Natural killer cell treated with Interleukin-12 subunit alpha and Interleukin-12 subunit beta and Interleukin-15 and Interleukin-18, amount 100 ng/mL, for 72 hours (primary cell): Measurements from ENCODE around the gene KATNB1. TPM values are rescaled to one million over a fixed set of nuclear protein-coding genes. Genes with fewer than 3 reads are reported as not detected.

Experiments
- ATAC-seq, 2 donors: fragments of 150-1000 bp; cut with Tn5 transposase in 1 of 2; sonication (Bioruptor Pico), chemical (Tn5 transposase) in 1 of 2; 2 replicates each; pipeline ENCODE4 v1.10.0; 2021
- DNase-seq: peaks from one replicate; pipeline ENCODE4 v3.0.0; 2022; ENCODE audit warnings: low spot score
- H3K27ac Mint-ChIP-seq, 2 donors: 1 replicate in 1 of 2; 2 replicates in 1 of 2; pipeline ENCODE4 v1.8.0; 2022; ENCODE audit warnings: mixed read lengths in 2 of 2, mild to moderate bottlenecking in 1 of 2, moderate library complexity in 1 of 2
- H3K27me3 Mint-ChIP-seq, 2 donors: 1 replicate in 1 of 2; 2 replicates in 1 of 2; pipeline ENCODE4 v1.8.0; 2022; ENCODE audit warnings: mixed read lengths in 2 of 2
- H3K36me3 Mint-ChIP-seq: one replicate; pipeline ENCODE4 v1.8.0; 2022; ENCODE audit warnings: mixed read lengths
- H3K4me1 Mint-ChIP-seq, 2 donors: 1 replicate in 1 of 2; 2 replicates in 1 of 2; pipeline ENCODE4 v1.8.0; 2022; ENCODE audit warnings: low read depth in 2 of 2, mixed read lengths in 2 of 2, mild to moderate bottlenecking in 1 of 2
- H3K4me3 Mint-ChIP-seq: one replicate; pipeline ENCODE4 v1.8.0; 2022; ENCODE audit warnings: mixed read lengths
- H3K9me3 Mint-ChIP-seq: 2 replicates; pipeline ENCODE4 v1.8.0; 2022; ENCODE audit warnings: mixed read lengths
- total RNA-seq, 2 donors: library from RNA; stranded (reverse); gene quantifications; one replicate each; pipeline ENCODE4 v1.2.3, GENCODE V29; 2022

The KATNB1 gene
- total RNA-seq, 2 donors from 2014 or later = 33.7 to 65.3 TPM

GRCh38 chr16:57756424-57757325, 21.1 kb downstream of the KATNB1 start:
- H3K9me3 Mint-ChIP-seq = no peaks in the 10 kb centered on the region
- no peak overlapping the region for H3K4me3 Mint-ChIP-seq
- H3K27me3 Mint-ChIP-seq = no peaks in the 10 kb centered on the region
- H3K36me3 Mint-ChIP-seq = no peaks in the 10 kb centered on the region
- DNase-seq = no peak
- H3K27ac Mint-ChIP-seq = no peak overlapping the region
- peaks cover 0 to 4% of the 10 kb centered on the region in 2 donors for H3K4me1 Mint-ChIP-seq
- no peak for ATAC-seq

- Mint-ChIP-seq H3K4me3 (no peak overlapping the region), H3K4me1 (peaks cover 0 to 4% of the 10 kb centered on the region in 2 donors), H3K9me3 (no peaks in the 10 kb centered on the region), H3K36me3 (no peaks in the 10 kb centered on the region), H3K27me3 (no peaks in the 10 kb centered on the region), H3K27ac (peak overlapping the region in 1 of 2 donors; percentile 43)
- DNase-seq (peak; percentile 90), ATAC-seq (peak; percentile 91 to 93)
Observed at GRCh38 chr16:57757326-57757786, 21.8 kb downstream of the KATNB1 start.

- DNase-seq = no peak
- H3K27me3 Mint-ChIP-seq = no peaks in the 10 kb centered on the region
- H3K27ac Mint-ChIP-seq = peak overlapping the region in 1 of 2 donors; percentile 43
- H3K36me3 Mint-ChIP-seq = no peaks in the 10 kb centered on the region
- no peak overlapping the region for H3K4me3 Mint-ChIP-seq
- no peaks in the 10 kb centered on the region for H3K9me3 Mint-ChIP-seq
- H3K4me1 Mint-ChIP-seq = peaks cover 0 to 4% of the 10 kb centered on the region in 2 donors
- no peak for ATAC-seq
Observed at GRCh38 chr16:57757883-57758282, 22.3 kb downstream of the KATNB1 start.

- Mint-ChIP-seq H3K27me3 (no peaks in the 10 kb centered on the region), H3K27ac (peak overlapping the region in 1 of 2 donors; percentile 44), H3K4me1 (peaks cover 0 to 6% of the 10 kb centered on the region in 2 donors), H3K36me3 (no peaks in the 10 kb centered on the region), H3K4me3 (peak overlapping the region; percentile 34), H3K9me3 (no peaks in the 10 kb centered on the region)
- ATAC-seq (no peak), DNase-seq (no peak)
Observed at GRCh38 chr16:57758331-57759117, 23.0 kb downstream of the KATNB1 start.

- H3K4me3 Mint-ChIP-seq = no peak overlapping the region
- H3K36me3 Mint-ChIP-seq = no peaks in the 10 kb centered on the region
- peak overlapping the region in 1 of 2 donors; percentile 44 for H3K27ac Mint-ChIP-seq
- H3K4me1 Mint-ChIP-seq = peaks cover 0 to 6% of the 10 kb centered on the region in 2 donors
- no peak for ATAC-seq
- H3K27me3 Mint-ChIP-seq = no peaks in the 10 kb centered on the region
- no peak for DNase-seq
- H3K9me3 Mint-ChIP-seq = no peaks in the 10 kb centered on the region
Observed at GRCh38 chr16:57759131-57759530, 23.6 kb downstream of the KATNB1 start.

GRCh38 chr16:57759541-57760356, 24.2 kb downstream of the KATNB1 start:
- no peaks in the 10 kb centered on the region for H3K27me3 Mint-ChIP-seq
- no peak overlapping the region for H3K4me3 Mint-ChIP-seq
- no peak overlapping the region for H3K27ac Mint-ChIP-seq
- H3K9me3 Mint-ChIP-seq = no peaks in the 10 kb centered on the region
- no peaks in the 10 kb centered on the region for H3K36me3 Mint-ChIP-seq
- peaks cover 0 to 6% of the 10 kb centered on the region in 2 donors for H3K4me1 Mint-ChIP-seq
- no peak for ATAC-seq
- no peak for DNase-seq

GRCh38 chr16:57760357-57761160, 25.0 kb downstream of the KATNB1 start:
- Mint-ChIP-seq H3K36me3 (no peaks in the 10 kb centered on the region), H3K4me1 (peaks cover 0 to 6% of the 10 kb centered on the region in 2 donors), H3K27me3 (no peaks in the 10 kb centered on the region), H3K27ac (no peak overlapping the region), H3K9me3 (no peaks in the 10 kb centered on the region), H3K4me3 (no peak overlapping the region)
- DNase-seq (no peak), ATAC-seq (no peak)

GRCh38 chr16:57761301-57761700, 25.7 kb downstream of the KATNB1 start:
- no peak for ATAC-seq
- H3K36me3 Mint-ChIP-seq = no peaks in the 10 kb centered on the region
- peaks cover 0 to 3% of the 10 kb centered on the region in 2 donors for H3K4me1 Mint-ChIP-seq
- no peaks in the 10 kb centered on the region for H3K27me3 Mint-ChIP-seq
- H3K27ac Mint-ChIP-seq = no peak overlapping the region
- H3K9me3 Mint-ChIP-seq = no peaks in the 10 kb centered on the region
- H3K4me3 Mint-ChIP-seq = no peak overlapping the region
- no peak for DNase-seq

GRCh38 chr16:57761957-57762356, 26.4 kb downstream of the KATNB1 start:
- DNase-seq = no peak
- no peak overlapping the region for H3K27ac Mint-ChIP-seq

GRCh38 chr16:57762365-57763040, 26.9 kb downstream of the KATNB1 start:
- ATAC-seq (no peak), DNase-seq (no peak)
- Mint-ChIP-seq H3K27me3 (no peaks in the 10 kb centered on the region), H3K27ac (no peak overlapping the region), H3K4me3 (no peak overlapping the region), H3K4me1 (peaks cover 0 to 2% of the 10 kb centered on the region in 2 donors), H3K9me3 (no peaks in the 10 kb centered on the region), H3K36me3 (no peaks in the 10 kb centered on the region)

More at GRCh38 chr16:57761957-57762356, 26.4 kb downstream of the KATNB1 start:
- Mint-ChIP-seq H3K4me1 (peaks cover 0 to 2% of the 10 kb centered on the region in 2 donors), H3K9me3 (no peaks in the 10 kb centered on the region), H3K27me3 (no peaks in the 10 kb centered on the region), H3K4me3 (no peak overlapping the region), H3K36me3 (no peaks in the 10 kb centered on the region)
- ATAC-seq = no peak

- no peaks in the 10 kb centered on the region for H3K27me3 Mint-ChIP-seq
- peaks cover 0 to 2% of the 10 kb centered on the region in 2 donors for H3K4me1 Mint-ChIP-seq
- no peak overlapping the region for H3K27ac Mint-ChIP-seq
- no peaks in the 10 kb centered on the region for H3K9me3 Mint-ChIP-seq
- no peak for ATAC-seq
- H3K4me3 Mint-ChIP-seq = no peak overlapping the region
- DNase-seq = no peak
- no peaks in the 10 kb centered on the region for H3K36me3 Mint-ChIP-seq
Observed at GRCh38 chr16:57763285-57764005, 27.9 kb downstream of the KATNB1 start.

- H3K4me1 Mint-ChIP-seq = peaks cover 0 to 2% of the 10 kb centered on the region in 2 donors
- H3K36me3 Mint-ChIP-seq = no peaks in the 10 kb centered on the region
- no peaks in the 10 kb centered on the region for H3K9me3 Mint-ChIP-seq
- ATAC-seq = no peak
- H3K27ac Mint-ChIP-seq = peak overlapping the region in 1 of 2 donors; percentile 50
- no peak overlapping the region for H3K4me3 Mint-ChIP-seq
- no peaks in the 10 kb centered on the region for H3K27me3 Mint-ChIP-seq
- no peak for DNase-seq
Observed at GRCh38 chr16:57764006-57764340, 28.4 kb downstream of the KATNB1 start.
